ENCODE data around the gene WASHC2C. TPM values are rescaled to one million over a fixed set of nuclear protein-coding genes. Genes with fewer than 3 reads are reported as not detected.
"Not testable (repeated sequence)": the region's sequence is repeated elsewhere in the genome, so short reads cannot be mapped to it uniquely, and the experiment has no call there.

WASHC2C gene, protein sequence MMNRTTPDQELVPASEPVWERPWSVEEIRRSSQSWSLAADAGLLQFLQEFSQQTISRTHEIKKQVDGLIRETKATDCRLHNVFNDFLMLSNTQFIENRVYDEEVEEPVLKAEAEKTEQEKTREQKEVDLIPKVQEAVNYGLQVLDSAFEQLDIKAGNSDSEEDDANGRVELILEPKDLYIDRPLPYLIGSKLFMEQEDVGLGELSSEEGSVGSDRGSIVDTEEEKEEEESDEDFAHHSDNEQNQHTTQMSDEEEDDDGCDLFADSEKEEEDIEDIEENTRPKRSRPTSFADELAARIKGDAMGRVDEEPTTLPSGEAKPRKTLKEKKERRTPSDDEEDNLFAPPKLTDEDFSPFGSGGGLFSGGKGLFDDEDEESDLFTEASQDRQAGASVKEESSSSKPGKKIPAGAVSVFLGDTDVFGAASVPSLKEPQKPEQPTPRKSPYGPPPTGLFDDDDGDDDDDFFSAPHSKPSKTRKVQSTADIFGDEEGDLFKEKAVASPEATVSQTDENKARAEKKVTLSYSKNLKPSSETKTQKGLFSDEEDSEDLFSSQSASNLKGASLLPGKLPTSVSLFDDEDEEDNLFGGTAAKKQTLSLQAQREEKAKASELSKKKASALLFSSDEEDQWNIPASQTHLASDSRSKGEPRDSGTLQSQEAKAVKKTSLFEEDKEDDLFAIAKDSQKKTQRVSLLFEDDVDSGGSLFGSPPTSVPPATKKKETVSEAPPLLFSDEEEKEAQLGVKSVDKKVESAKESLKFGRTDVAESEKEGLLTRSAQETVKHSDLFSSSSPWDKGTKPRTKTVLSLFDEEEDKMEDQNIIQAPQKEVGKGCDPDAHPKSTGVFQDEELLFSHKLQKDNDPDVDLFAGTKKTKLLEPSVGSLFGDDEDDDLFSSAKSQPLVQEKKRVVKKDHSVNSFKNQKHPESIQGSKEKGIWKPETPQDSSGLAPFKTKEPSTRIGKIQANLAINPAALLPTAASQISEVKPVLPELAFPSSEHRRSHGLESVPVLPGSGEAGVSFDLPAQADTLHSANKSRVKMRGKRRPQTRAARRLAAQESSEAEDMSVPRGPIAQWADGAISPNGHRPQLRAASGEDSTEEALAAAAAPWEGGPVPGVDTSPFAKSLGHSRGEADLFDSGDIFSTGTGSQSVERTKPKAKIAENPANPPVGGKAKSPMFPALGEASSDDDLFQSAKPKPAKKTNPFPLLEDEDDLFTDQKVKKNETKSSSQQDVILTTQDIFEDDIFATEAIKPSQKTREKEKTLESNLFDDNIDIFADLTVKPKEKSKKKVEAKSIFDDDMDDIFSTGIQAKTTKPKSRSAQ (N-terminal part only)
- 10 to 100 TPM; 58.9 to 77.1 (median 73.9) TPM for polyA plus RNA-seq (ENCODE audit: insufficient read length in 3 of 3)
- long read RNA-seq, donor 1, full-length matches to known transcripts = 2 of 10 reads
- long read RNA-seq, donor 1, partial matches to known transcripts = 0 of 10 reads
- long read RNA-seq, donor 1, other reads (novel, unspliced or antisense) = 8 of 10 reads
- long read RNA-seq, donor 2, full-length matches to known transcripts = 3 of 19 reads
- long read RNA-seq, donor 2, partial matches to known transcripts = 16 of 19 reads
- long read RNA-seq, donor 2, other reads (novel, unspliced or antisense) = 0 of 19 reads
- long read RNA-seq, donor 3, full-length matches to known transcripts = 3 of 21 reads
- long read RNA-seq, donor 3, partial matches to known transcripts = 18 of 21 reads
- long read RNA-seq, donor 3, other reads (novel, unspliced or antisense) = 0 of 21 reads
- long read RNA-seq, donor 4, full-length matches to known transcripts = 3 of 34 reads
- long read RNA-seq, donor 4, partial matches to known transcripts = 31 of 34 reads
- long read RNA-seq, donor 4, other reads (novel, unspliced or antisense) = 0 of 34 reads
- long read RNA-seq, donor 5 = 0 reads
- long read RNA-seq, donor 6, partial matches to known transcripts = 38 of 52 reads
- long read RNA-seq, donor 6, other reads (novel, unspliced or antisense) = 13 of 52 reads
- long read RNA-seq, donor 7, partial matches to known transcripts = 0 of 1 reads
- long read RNA-seq, donor 7, other reads (novel, unspliced or antisense) = 0 of 1 reads
- long read RNA-seq, donor 8, partial matches to known transcripts = 17 of 17 reads
- long read RNA-seq, donor 8, other reads (novel, unspliced or antisense) = 0 of 17 reads
- long read RNA-seq, donor 9, full-length matches to known transcripts = 1 of 21 reads
- long read RNA-seq, donor 9, partial matches to known transcripts = 20 of 21 reads
- long read RNA-seq, donor 9, other reads (novel, unspliced or antisense) = 0 of 21 reads
- long read RNA-seq, donor 10, partial matches to known transcripts = 15 of 25 reads
- long read RNA-seq, donor 10, other reads (novel, unspliced or antisense) = 8 of 25 reads
- long read RNA-seq, donor 11, partial matches to known transcripts = 0 of 5 reads
- long read RNA-seq, donor 11, other reads (novel, unspliced or antisense) = 5 of 5 reads
- long read RNA-seq, donor 12, full-length matches to known transcripts = 9 of 43 reads
- long read RNA-seq, donor 12, partial matches to known transcripts = 34 of 43 reads
- long read RNA-seq, donor 12, other reads (novel, unspliced or antisense) = 0 of 43 reads
- long read RNA-seq, donor 13, partial matches to known transcripts = 24 of 25 reads
- long read RNA-seq, donor 13, other reads (novel, unspliced or antisense) = 0 of 25 reads
- long read RNA-seq, donor 14 = 0 reads
- long read RNA-seq, donor 15, full-length matches to known transcripts = 2 of 13 reads
- long read RNA-seq, donor 15, partial matches to known transcripts = 11 of 13 reads
- long read RNA-seq, donor 15, other reads (novel, unspliced or antisense) = 0 of 13 reads
- long read RNA-seq, donor 16, partial matches to known transcripts = 15 of 16 reads
- long read RNA-seq, donor 16, other reads (novel, unspliced or antisense) = 0 of 16 reads

DNA sequence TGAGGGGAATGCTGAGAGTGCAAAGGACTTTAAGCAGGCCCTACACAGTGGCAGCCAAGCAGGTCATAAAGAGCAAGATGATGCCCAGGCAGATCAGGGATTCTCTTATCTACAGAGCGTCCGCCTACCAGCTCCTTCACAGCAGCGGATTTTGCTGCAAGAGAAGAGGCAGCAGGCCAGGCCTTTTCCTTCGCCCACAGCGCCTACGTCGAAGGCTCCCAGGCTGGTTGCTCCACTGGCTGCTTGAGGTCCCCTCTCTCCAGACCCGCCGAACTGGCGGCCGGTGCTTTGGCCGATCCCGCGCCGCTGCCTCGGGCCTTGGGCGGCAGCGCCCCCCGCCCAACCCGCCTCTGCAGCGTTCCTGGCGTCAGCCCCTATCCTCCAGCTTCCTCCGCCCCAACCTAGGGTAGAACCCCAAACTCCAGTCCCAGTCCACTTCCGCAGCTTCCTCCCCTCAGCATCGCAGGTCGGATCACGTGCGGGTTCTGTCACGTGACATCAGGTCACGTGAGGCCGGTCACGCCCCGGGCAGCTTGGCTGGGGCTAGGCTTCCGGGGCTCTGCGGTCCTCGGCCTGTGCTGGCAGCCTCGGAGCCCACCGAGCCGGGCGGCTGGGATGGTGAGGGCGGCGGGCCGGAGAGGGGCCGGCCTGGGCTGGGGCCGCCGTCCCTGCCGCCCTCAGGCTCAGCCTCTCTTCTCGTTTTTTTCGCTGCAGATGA, at the start of gene WASHC2C:
Gene WASHC2C, plus strand, starts transcription at position 564 of the 718 bp plus-strand sequence. Its CDS starts 52 bp downstream, at position 616.
- peak; percentile 45 for DNase-seq

DNA sequence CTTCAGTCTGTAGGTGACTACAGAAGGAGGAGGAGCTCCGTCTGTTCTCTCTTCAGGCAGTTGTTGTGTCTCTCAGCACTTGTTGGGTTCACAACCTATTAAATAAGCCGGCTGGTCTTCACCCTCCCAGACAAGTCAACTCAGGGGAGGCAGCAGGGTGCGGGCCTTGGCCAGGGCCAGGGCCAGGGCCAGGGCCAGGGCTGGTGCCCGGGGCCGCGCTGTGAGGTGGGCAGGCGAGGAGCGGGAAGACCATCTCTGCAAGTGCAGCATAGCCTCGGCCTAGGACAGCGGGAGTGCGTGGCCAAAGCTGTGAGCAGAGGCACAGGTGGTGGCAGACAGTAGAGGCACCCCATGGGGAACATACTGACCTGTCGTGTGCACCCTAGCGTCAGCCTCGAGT, 48.6 kb upstream of the WASHC2C start:
- not testable (repeated sequence) for DNase-seq

DNA sequence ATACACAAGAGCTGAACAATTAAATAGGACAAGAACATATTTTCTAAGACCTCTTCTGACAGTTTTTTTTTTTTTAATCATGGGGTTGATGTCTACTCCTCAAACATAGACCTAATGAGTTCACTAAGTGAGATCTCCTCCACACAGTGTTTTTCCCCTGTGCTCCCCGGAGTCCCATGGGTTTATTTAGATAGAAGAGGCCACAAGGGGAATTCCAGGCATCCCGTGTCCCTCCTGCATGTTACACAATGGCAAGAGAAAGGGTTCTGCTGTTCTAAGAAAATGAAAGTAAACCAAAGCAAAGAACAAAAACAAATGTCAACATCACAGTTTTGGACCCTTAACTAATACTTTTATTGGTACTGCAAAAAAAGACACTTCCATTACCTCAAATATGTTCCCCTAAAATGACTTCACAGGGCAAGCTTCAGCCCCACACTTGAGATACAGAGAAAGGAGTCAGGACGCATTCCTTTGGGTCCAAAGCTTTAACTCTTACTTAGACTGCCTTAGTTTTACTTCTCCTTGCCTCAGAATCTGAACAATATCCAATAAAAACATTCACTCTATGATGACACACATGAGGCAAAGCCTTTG, 16.8 kb upstream of the WASHC2C start:
- not testable (repeated sequence) for DNase-seq

DNA sequence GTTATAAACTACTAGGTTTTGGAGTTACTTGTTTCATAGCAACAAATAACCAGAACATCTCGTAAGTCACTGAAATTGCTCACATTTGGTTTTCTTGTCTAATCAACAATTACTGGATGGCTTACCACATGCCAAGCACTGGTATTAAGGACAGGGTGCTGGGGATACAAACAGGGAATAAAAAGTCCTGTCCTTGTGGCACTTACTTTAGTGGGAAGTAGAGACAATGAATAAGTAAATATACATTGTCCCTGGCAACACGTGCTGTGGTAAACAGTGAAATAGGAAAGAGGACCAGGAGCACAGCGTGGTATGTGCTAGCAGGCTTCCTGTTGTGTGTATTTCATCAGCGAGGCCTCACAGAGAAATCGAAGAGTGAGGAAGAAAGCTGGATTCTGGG, 15.8 kb upstream of the WASHC2C start:
- not testable (repeated sequence) for DNase-seq

DNA sequence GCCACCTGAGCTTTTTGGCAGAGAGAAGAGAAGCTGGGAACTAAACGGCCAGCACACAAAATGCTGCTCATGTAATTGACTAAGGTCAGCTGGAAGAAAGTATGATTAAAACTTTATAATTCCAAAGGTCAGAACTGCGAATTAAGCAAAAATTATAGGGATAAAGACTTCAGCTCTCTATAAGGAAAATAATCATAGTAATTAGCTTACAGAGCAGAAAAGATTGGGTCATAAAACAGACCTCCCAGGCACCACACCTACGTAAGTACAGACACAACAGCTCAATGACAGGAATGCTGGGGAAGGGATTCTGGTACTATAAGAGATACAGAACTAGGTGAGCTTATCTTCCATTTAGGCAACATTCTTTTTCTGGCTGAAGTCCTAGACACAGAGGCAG, 10.0 kb upstream of the WASHC2C start:
- DNase-seq = not testable (repeated sequence)

DNA sequence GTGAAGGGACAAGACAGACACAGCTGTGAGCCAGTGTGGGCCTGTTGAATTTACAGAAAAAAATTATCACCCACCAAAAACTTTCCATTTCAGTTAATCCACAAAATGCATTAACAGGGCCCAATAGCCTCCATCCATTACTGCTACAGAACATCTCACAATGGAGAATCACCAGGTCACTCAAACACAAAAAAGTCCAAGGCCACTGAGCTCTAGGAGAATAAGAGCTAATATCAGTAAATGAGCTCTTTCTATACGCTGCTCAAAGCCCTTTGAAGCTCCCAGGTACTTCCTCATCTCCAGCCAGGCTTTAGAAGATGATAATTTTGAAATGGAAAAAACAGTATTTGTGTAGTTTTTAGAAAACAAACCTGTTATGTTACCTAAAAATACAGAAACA, 9.4 kb upstream of the WASHC2C start:
- DNase-seq = not testable (repeated sequence)

DNA sequence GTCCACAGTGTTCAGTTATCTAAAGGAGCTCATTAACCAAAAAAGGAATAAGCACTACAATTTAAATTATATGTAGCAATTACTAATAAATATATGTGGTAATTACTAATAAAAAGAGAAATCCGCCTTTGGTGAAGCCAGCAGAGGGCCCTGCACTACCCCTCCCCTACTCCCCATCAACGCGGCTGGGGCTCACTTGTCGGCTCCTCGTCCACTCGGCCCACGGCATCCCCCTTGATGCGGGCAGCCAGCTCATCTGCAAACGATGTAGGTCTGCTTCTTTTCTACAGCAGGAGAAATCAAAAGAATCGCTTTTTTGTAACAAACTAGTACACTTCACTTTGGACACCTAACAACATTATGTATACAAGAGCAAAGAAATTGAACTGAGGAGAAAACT, 5.6 kb upstream of the WASHC2C start:
- DNase-seq = not testable (repeated sequence)

DNA sequence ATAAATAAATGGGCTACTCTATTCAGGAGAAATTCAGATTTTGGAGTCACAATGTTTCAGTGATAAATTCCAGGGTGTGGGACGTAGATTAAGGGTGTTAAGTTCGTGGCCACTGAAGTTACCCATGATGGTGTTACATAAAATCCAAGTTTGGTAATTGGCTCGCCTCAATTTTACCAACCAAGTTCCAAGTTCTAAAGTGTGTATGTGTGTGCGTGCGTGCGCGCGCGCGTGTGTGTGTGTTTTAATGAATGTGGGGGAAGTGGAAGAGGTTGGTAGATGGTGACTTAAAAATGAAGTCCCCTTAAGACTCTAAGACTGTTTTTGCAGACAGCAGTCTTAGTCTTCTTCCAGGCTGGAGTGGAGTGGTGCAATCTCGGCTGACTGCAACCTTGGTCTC, 3.2 kb upstream of the WASHC2C start:
- DNase-seq = not testable (repeated sequence)

DNA sequence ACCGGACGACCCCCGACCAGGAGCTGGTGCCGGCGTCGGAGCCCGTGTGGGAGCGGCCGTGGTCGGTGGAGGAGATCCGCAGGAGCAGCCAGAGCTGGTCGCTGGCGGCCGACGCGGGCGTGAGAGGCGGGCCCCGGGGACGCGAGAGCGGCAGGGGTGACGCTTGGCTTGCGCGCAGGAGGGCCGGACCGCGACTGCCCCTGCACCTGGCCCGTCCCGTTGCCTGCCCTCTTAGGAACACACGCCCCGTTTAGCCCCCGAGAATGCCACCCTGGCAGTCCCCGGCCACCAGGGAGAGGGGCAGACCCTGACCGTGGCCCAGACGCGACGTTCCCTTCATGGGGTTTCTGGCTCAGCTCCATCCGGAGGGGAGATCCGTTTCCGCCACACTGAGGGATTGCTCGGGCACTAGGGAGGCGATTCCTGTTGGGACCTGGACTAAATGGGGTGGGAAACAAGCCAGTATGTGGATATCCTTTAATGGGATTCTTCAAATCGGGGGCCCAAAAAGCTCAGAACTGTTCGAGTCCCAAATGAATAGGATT, 427 bp downstream of the WASHC2C start:
- not testable (repeated sequence) for DNase-seq

DNA sequence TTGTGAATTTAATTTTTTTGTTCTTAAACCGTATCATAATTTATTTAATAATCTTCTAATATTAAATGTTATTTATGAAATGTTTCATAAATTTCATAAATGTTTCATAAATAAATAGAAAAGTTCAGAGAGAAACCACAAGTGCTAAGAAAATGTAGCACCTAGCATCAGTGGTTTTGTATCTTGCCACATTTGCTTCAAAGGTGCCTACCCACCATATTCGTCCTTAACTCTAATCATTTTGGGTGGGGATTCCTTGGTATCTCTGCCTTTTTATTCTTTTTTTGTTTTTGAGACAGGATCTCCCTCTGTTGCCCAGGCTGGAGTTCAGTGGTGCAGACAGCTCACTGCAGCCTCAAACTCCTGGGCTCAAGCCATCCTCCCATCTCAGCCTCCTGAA, 7.4 kb downstream of the WASHC2C start:
- DNase-seq = not testable (repeated sequence)

DNA sequence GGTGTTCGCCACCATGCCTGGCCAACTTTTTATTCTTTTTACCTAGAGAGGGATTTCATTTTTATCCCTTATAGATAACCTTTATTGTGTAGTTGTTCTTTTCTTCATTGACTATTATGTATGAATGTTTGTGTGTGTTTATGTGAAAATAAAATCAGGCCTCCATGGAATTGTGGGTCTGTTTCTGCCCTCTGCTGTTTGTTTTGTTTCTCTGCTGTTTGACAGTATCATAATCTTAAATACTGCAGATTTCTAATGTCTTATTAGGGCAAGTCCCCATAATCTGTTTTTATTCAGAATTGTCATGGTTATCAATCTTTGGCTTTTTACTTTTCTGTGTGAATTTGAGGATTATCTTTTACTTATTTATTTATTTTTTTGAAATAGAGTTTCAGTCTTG, 7.8 kb downstream of the WASHC2C start:
- not testable (repeated sequence) for DNase-seq

DNA sequence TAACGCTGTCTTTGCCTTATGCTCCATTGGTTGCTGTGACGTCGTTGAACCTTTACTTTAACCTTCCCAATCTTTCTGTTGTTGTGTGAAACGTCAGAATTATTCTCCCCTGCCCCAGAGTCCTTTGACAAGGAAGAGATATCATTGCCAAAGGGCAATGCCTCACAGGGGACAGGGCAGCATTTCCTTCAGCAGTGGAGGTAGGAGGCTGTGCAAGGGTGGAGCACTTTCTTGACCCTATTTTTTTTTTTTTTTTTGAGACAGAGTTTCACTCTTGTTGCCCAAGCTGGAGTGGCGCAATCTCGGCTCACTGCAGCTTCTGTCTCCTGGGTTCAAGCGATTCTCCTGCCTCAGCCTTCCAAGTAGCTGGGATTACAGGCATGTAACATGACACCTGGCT, 14.5 kb downstream of the WASHC2C start:
- not testable (repeated sequence) for DNase-seq

DNA sequence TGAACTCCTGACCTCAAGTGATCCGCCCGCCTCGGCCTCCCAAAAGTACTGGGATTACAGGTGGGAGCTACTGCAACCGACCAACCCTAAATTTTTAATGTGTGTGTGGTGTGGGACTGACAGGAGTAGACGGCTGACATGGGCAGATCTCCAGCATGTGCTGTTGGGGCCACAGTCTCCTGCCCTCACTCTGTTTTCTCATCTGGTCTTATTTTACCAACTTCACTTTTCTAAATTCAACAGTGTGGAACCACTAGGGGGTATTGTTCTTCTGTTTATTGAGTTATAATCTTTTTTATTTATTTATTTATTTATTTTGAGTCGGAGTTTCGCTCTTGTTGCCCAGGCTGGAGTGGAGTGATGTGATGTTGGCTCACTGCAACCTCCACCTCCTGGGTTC, 14.9 kb downstream of the WASHC2C start:
- DNase-seq = not testable (repeated sequence)

DNA sequence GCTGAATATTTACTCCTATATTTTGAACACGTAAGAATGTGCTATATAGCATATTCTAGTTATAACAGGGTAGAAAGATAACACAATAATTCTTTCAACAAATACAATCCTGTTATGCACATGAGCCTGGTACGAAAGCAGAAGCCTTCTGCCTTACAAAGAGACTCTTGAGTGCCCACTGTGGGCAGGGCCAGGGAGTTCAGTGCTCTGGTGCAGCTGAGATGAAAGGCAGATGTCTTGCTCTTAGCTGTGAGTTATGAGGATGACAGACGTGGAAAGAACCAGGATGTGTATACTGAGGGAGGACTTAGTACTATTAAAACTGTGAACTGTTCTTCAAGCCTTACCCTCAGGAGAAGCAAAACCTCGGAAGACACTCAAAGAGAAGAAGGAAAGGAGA, 24.1 kb downstream of the WASHC2C start:
- not testable (repeated sequence) for DNase-seq

DNA sequence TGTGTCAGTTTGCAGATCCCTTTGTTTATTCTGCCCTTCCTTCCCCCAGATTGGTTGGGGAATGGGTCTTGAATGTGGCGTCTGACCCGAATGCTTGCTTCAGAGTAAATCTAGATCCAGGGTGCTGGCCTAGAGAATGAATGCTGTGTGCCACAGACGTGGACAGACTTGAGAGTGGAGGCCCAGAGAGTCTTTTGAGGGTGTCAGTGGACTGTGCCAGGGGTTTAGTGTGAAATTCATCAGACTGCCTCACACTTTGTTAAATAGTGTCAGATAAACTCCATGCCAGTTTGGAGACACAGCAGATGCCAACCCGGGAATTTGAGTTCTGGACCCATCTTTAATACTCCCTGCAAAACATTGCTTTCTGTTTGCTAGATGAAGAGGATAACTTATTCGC, 25.1 kb downstream of the WASHC2C start:
- DNase-seq = not testable (repeated sequence)

DNA sequence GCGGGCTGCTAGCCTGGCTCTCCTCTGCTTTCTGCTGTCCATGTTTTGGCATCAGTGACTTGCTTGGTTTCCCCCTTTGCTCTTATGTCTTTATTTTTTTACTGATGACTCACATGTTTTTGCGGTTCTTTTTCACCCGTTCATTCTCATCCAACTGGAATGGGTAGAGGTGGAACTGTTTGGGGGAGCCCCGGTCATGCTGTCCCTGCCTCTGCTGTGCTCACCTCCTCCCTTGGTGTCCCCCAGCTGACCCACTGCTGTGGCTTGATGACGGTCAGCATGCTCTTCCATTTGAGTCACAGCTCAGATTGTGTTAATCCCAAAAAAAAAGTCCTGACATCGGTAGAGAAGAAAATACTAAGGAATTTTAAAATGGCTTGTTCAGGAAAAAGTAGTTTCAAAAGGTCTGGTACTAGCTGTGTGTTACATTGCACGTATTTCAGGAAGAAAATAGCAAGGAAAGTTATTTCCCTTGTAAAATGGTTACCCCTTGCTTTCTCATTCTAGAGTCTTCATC, 27.0 kb downstream of the WASHC2C start:
- DNase-seq = not testable (repeated sequence)
